ENCODE results near the gene CEP41. TPM values are rescaled to one million over a fixed set of nuclear protein-coding genes. Genes with fewer than 3 reads are reported as not detected.
A peak's percentile ranks its signal among the peaks of the same experiment; 100 is the strongest.

The CEP41 gene
- total RNA-seq, 1 donor from 2014 or later = 11.3 TPM

DNA sequence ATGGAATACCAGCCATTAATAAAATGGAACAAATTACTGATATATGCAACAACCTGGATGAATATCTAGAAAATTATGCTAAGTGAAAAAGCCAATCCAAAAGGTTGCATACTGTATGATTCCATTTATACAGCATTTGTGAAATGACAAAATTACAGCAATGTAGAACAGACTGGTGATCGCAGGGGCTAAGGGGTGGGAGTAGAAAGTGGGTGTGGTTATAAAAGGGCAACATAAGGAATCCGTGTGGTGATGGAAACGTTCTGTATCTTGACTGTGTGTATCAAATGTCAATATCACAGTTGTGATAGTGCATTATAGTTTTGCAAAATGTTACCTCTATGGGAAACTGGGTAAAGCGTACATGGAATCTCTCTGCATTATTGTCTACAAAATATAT, 15.0 kb downstream of the CEP41 start:
- Histone ChIP-seq H3K4me3 (no peak overlapping the region), H3K27me3 (no peaks in the 10 kb centered on the region), H3K9me3 (no peaks in the 10 kb centered on the region), H3K4me1 (peaks cover 5% of the 10 kb centered on the region), H3K36me3 (no peaks in the 10 kb centered on the region), H3K27ac (no peak overlapping the region)
- intact Hi-C loops (cut with DNase I) = no loop called here
- TF ChIP-seq, protein P1, sequence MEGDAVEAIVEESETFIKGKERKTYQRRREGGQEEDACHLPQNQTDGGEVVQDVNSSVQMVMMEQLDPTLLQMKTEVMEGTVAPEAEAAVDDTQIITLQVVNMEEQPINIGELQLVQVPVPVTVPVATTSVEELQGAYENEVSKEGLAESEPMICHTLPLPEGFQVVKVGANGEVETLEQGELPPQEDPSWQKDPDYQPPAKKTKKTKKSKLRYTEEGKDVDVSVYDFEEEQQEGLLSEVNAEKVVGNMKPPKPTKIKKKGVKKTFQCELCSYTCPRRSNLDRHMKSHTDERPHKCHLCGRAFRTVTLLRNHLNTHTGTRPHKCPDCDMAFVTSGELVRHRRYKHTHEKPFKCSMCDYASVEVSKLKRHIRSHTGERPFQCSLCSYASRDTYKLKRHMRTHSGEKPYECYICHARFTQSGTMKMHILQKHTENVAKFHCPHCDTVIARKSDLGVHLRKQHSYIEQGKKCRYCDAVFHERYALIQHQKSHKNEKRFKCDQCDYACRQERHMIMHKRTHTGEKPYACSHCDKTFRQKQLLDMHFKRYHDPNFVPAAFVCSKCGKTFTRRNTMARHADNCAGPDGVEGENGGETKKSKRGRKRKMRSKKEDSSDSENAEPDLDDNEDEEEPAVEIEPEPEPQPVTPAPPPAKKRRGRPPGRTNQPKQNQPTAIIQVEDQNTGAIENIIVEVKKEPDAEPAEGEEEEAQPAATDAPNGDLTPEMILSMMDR (IDR thresholded peaks at IDR 0.05) = no peak
- DNase-seq = no peak
- ATAC-seq = no peak

DNA sequence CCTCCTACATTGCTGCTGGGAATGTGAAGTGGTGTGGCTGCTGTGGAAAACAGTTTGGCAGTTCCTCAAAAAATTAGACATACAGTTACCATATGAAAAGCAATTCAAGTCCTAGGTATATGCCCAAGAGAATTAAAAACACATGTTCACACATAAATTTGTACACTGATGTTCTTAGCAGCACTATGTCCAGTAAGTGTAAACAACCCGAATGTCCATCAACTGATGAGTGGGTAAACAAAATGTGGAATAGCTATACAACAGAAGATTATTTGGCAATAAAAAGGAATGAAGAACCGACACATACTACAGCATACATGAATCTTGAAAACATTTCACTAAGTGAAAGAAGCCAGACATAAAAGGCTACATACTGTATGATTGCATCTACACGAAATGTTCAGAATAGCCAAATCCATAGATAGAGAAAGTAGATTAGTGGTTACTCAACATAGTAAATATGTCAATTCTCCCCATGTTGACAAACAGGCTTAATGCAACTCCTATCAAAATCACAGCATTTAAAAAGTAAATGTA, 17.2 kb downstream of the CEP41 start:
- intact Hi-C loops (cut with DNase I) = no loop called here
- Histone ChIP-seq H3K4me1 (no peaks in the 10 kb centered on the region), H3K27me3 (no peaks in the 10 kb centered on the region), H3K36me3 (no peaks in the 10 kb centered on the region), H3K9me3 (no peaks in the 10 kb centered on the region), H3K4me3 (no peak overlapping the region), H3K27ac (no peak overlapping the region)
- ATAC-seq (no peak), DNase-seq (no peak)
- TF ChIP-seq, protein P1 (IDR thresholded peaks at IDR 0.05) = no peak

GRCh38 chr7:130421684-130422083, 19.1 kb downstream of the CEP41 start:
- intact Hi-C loops (cut with DNase I) = no loop called here
- Histone ChIP-seq H3K27me3 (no peaks in the 10 kb centered on the region), H3K36me3 (no peaks in the 10 kb centered on the region), H3K9me3 (no peaks in the 10 kb centered on the region), H3K4me1 (no peaks in the 10 kb centered on the region), H3K4me3 (no peak overlapping the region), H3K27ac (no peak overlapping the region)
- ATAC-seq = peak; percentile 78
- TF ChIP-seq, protein P1 (IDR thresholded peaks at IDR 0.05) = no peak
- DNase-seq = no peak

DNA sequence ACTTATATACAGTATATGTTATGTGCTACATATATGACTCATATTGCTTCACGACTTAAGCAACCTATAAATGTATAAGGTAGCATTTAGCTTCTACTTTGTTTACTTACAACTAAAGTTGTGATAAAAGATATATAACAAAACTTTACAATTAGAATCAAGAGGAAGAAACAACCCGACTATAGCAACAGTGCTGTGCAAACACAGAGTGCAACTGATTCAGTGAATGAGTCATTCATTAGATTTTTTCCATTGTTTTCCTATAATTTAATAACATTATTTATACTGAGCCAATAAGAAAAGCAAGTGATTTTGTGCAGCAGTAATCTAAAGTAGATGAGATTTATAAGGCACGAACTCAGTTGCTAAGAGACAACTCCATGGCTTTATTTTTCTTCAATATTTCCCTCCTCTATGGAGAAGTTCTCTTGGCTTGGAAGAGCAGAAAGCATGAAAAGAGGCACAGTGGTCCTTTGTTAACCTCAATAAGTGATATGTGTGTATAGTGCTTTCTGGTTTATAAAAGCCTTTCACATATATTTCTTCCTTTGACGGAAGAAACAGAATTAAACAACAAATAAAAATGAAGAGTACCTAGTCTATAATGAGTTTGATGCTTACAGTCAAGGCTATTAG, 19.8 kb downstream of the CEP41 start:
- intact Hi-C loops (cut with DNase I) = no loop called here

DNA sequence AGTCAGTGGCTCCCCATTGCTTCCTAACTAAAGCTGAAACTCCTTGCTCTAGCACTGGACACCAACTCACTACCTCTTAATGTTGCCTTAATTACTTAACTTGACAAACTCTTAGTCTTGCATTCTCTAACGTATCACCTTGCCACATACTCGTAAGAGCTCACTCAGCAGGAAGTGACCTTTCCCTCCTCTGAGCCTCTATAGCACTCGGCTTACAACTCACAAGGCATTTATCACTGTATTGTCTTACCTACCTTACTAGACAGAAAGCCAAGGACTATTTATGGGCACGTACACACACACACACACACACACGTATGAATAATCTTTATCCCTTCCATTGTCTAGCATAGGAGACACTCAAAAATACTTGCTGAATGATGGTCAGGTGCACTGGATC, 21.2 kb downstream of the CEP41 start:
- intact Hi-C loops (cut with DNase I) = no loop called here

More for the DNA sequence above, 19.8 kb downstream of the CEP41 start:
- DNase-seq (no peak), ATAC-seq (no peak)
- Histone ChIP-seq H3K4me3 (no peak overlapping the region), H3K27me3 (no peaks in the 10 kb centered on the region), H3K4me1 (no peaks in the 10 kb centered on the region), H3K27ac (no peak overlapping the region), H3K9me3 (no peaks in the 10 kb centered on the region), H3K36me3 (no peaks in the 10 kb centered on the region)
- TF ChIP-seq, protein P1 (IDR thresholded peaks at IDR 0.05) = no peak

More for the DNA sequence above, 21.2 kb downstream of the CEP41 start:
- Histone ChIP-seq H3K36me3 (no peaks in the 10 kb centered on the region), H3K4me3 (no peak overlapping the region), H3K27ac (no peak overlapping the region), H3K27me3 (no peaks in the 10 kb centered on the region), H3K4me1 (no peaks in the 10 kb centered on the region), H3K9me3 (no peaks in the 10 kb centered on the region)
- DNase-seq (no peak), ATAC-seq (peak; percentile 39)
- TF ChIP-seq, protein P1 (IDR thresholded peaks at IDR 0.05) = no peak
